Measurements from ENCODE around the gene KLHL5.
"Not testable (repeated sequence)": the region's sequence is repeated elsewhere in the genome, so short reads cannot be mapped to it uniquely, and the experiment has no call there.

Gene KLHL5

GRCh38 chr4:39062094-39062769 lies at the start of gene KLHL5:
Gene KLHL5 (plus strand): TSS chr4:39062232. CDS start chr4:39062653, 421 bp downstream.
- DNase-seq (ENCODE audit: low spot score), result peak; percentile 73

DNA sequence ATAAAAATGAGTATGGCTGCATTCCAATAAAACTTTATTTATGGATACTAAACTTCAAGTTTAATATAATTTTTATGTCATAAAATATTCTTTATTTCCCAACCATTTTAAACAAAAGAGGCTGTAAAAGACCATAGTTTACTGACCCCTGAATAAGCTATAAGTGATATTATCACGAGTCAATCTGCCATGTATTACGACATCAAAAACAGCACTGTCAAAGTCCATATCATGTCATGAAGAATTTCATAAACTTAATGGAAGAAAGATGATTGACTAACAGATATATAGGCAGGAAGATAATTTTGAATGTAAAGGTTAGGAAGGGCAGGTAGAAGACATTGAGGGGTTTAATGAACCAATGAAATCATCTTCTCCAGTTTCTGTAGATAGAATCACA lies 48.0 kb upstream of the KLHL5 start:
- DNase-seq (ENCODE audit: low spot score), result no peak

DNA sequence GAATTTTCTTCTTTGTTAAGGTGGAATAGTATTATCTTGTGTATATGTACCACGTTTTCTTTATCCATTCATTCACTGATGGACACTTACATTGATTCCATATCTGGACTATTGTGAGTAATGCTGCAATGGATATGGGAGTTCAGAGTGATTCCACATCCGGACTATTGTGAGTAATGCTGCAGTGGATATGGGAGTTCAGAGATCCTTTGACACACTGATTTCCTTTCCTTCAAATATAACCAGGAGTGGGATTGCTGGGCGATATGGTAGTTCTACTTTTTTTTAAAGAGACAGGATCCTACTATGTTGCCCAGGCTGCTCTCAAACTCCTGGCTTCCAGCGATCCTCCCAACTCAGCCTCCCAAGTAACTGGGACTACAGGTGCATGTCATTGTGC lies 41.9 kb upstream of the KLHL5 start:
- DNase-seq (ENCODE audit: low spot score), result no peak

DNA sequence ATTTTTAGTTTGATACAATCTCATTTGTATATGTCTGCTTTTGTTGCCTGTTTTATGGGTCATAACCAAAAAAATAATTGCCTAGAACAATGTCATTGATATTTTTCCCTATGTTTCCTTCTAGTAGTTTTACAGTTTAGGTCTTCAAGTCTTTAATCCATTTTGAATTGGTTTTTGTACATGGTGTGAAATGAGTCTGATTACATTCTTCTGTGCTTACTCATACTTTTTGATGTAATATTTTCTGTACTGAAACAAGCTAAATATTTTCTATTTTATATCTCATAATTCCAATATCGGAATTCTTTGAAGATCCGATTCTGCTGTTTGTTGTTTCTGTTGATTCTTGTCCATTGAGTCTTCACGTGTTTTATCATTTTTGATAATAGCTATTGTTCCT lies 40.4 kb upstream of the KLHL5 start:
- no peak for DNase-seq (ENCODE audit: low spot score)

- DNase-seq (ENCODE audit: low spot score), result no peak
These were observed 39.8 kb upstream of the KLHL5 start for GRCh38 chr4:39022241-39022640.

GRCh38 chr4:39023059-39023458 lies 39.0 kb upstream of the KLHL5 start:
- DNase-seq (ENCODE audit: low spot score), result no peak

DNA sequence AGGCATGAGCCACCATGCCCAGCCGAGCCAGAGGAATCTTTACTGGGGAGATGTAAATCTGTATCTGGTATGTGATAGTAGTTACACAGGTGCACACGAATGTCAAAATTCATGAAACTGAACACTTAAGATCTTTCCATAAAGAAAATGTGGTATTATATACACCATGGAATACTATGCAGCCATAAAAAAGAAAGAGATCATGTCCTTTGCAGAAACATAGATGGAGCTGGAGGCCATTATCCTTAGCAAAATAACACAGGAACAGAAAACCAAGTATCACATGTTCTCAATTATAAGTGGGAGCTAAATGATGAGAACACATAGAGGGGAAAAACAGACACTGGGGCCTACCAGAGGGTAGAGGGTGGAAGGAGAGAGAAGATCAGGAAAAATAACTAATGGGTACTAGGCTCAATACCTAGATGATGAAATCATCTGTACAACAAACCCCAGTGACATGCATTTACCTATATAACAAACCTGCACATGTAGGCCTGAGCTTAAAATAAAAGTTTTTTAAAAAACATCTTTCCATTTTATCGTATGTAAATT lies 37.6 kb upstream of the KLHL5 start:
- no peak for DNase-seq (ENCODE audit: low spot score)

GRCh38 chr4:39025552-39026085 lies 36.4 kb upstream of the KLHL5 start:
- DNase-seq (ENCODE audit: low spot score), result no peak

GRCh38 chr4:39026096-39026495 lies 35.9 kb upstream of the KLHL5 start:
- no peak for DNase-seq (ENCODE audit: low spot score)

DNA sequence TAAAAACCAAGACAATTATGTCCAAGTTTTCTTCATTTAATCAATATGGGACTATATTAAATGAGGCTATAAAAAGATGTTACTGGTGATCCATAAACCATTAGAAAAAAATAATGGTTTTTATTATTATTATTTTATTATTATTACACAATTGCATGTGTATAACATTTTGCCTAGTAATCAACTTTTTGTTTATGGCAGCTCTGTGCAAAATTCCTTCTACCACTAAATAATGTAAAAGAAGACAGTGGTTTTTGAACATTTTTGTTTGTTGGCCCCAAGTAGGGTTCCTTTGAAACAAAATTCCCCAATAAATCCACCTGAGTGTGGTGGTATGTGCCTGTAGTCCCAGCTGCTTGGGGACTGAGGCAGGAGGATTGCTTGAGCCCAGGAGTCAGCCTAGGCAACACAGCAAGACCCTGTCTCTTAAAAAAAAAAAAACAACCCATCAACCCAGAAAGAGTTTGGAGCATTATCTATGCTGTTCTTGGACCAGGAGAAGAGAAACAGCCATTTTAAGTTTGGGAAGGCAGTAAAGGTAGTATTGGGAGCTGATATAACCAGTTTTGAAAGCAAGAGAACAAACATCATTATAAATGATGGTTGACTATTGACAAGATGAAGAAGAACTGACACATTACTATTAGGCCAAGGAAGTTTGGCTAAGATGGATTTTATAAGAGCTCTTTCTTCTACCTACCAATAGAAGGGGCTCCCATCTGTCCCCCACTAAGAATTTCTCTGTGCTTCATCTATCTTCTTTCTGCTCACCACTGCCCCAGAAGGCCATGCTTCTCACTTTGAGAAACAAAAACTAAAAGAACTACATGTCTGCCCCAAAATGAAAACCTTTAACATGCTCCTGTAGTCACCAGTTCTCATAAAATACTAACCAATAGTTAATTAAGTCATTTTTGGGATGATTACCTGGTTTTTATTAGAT lies 32.0 kb upstream of the KLHL5 start:
- DNase-seq (ENCODE audit: low spot score), result no peak

DNA sequence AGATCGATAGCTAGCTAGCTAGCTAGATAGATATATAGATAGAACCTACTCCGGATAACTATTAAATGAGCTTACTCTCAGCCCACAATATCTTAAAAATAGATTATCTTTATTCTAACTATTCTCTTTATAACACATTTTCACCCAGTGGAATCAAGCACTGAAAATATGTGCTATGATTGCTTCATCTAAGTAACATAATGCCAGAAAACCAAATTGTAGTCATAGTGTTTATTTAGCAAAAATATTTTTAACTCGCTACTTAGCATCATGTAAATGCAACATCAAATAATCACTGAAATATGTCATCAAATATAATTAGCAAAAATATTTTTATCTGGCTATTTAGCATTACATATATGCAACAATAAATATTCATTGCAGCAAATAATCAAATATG lies 31.3 kb upstream of the KLHL5 start:
- DNase-seq (ENCODE audit: low spot score), result no peak

DNA sequence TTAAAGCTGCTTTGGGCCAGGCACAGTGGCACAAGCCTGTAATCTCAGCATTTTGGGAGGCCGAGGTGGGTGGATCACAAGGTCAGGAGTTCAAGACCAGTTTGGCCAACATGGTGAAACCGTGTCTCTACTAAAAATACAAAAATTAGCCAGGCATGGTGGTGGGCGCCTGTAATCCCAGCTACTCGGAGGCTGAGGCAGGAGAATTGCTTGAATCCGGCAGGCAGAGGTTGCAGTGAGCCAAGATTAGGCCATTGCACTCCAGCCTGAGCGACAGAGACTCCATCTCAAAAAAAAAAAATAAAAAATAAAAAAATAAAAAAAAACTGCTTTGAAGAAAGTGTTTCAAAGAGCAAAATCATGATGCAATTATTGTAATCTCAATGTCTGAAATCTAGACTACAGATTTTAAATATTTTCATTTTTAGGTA lies 30.4 kb upstream of the KLHL5 start:
- DNase-seq (ENCODE audit: low spot score), result not testable (repeated sequence)

DNA sequence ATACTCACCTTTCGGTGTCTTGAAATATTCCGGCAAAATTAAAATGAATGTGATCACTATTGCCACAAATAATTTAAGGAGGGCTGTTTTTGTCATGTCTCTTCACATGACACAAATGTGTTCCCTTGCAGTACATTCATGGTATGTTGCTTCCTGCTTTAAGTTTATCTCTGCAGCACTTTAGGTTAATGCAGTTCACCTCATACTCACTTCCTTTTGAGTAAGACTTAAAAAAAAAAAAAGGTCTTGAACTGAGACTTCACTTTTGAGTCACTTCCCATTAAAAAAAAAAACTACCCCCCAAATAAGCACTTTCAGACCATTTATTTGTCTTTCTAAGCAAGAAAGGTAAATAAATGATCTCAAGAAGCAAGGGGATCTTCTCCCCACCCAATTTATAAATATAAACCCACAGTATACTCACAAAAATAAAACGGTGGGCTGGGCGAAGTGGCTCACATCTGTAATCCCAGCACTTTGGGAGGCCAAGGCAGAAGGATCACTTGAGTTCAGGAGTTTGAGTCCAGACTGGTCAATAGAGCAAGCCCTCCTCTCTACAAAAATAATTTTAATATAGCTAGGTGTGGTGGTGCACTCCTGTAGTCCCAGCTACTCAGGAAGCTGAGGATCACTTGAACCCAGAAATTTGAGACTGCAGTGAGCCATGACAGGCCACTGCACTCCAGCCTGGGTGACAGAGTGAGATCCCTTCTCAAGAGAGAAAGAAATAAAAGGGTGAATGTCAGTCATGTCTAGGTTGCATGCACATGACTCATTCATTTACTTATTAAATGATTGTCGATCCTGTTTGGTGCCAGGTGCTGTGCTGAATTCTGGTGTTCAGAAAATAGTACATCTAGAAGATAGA lies 29.6 kb upstream of the KLHL5 start, which contains the start of gene TMEM156:
TSS of gene TMEM156 (minus strand) at position 192 of the 868 bp plus-strand sequence. CDS start at position 96, 96 bp downstream.
- no peak for DNase-seq (ENCODE audit: low spot score)

DNA sequence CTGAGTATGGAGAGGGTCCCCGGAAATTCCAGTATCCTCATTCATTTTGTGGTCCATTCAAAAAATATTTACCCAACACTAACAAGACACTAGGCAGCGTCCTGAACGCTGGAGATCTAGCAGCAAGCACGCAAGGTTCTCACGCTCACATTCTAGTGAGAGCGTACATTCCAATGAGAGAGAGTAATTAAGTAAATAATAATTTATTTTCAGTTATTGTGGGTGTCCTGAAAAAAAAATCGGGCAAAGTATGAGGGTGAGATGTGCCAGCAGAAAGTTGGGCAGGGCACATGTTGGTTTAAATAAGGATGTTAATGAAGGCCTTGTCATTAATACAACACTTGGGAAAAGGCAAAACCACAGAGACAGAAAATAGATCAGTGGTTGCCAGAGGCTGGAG lies 25.9 kb upstream of the KLHL5 start:
- no peak for DNase-seq (ENCODE audit: low spot score)

GRCh38 chr4:39037491-39037825 lies 24.6 kb upstream of the KLHL5 start:
- no peak for DNase-seq (ENCODE audit: low spot score)

- no peak for DNase-seq (ENCODE audit: low spot score)
These were observed 24.1 kb upstream of the KLHL5 start for GRCh38 chr4:39037941-39038340.

- DNase-seq (ENCODE audit: low spot score), result no peak
These were observed 22.9 kb upstream of the KLHL5 start for GRCh38 chr4:39039108-39039507.

- no peak for DNase-seq (ENCODE audit: low spot score)
These were observed 19.7 kb upstream of the KLHL5 start for GRCh38 chr4:39042366-39042765.

GRCh38 chr4:39043058-39043860 lies 18.8 kb upstream of the KLHL5 start:
- no peak for DNase-seq (ENCODE audit: low spot score)

GRCh38 chr4:39043861-39044363 lies 18.1 kb upstream of the KLHL5 start:
- DNase-seq (ENCODE audit: low spot score), result no peak
